GM12873 (cell line): ENCODE data around the gene ZDBF2.

Experiments
- TF ChIP-seq, protein P1 (sequence below): IDR thresholded peaks from 2 replicates; pipeline ENCODE4 v1.5.1; 2012; ENCODE audit warnings: low read depth, mild to moderate bottlenecking, moderate library complexity, low read length, control low read depth; ENCODE audit not compliant: insufficient read depth; ENCODE audit errors: missing control alignments

ZDBF2 gene

DNA sequence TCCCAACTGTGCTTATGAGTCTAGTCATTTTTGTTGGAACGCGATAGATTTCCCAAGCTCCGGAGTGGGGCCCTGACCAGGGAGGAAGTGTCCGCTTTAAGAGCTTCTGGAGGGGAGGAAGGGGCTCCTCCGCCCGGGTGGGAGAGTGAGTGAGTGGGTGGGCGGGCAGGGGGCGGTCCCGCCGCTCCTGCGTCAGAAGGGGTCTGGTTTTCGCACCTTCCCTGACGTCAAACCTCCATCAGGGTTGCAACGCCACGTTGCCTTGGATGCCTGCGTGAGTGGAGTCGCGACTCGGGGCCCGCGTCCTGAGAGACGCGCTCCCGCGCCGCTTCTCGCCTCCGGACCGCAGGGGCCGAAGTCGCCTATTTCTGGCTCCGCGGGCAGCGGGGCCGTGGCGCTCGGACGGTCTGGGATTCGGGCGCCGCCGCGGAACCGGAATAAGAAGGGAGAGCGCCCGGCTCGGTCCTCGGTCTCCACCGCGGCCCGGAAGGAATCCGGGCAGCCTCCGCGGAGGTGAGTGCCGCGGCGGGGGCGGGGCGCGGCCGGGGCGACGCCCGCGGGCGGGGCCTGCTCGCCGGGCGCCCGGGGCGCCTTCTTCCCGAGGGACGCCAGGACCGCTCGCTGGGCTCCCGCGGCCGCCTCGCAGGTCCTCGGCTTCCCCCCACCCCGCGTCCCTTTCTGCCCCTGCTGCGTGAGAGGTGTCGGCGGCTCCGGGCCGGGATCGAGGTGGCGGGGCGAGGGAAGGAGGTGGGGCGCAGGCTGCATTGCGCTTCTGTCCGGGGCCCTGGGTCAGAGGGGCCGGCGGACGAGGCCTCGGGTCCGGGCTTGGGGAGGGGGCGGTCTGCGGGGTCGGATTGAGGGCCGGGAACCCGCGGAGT, at the start of gene ZDBF2:
Gene ZDBF2, plus strand, starts transcription at position 230 of the 878 bp plus-strand sequence. CDS start 7,187 bp downstream, outside the sequence.
- TF ChIP-seq, protein P1, sequence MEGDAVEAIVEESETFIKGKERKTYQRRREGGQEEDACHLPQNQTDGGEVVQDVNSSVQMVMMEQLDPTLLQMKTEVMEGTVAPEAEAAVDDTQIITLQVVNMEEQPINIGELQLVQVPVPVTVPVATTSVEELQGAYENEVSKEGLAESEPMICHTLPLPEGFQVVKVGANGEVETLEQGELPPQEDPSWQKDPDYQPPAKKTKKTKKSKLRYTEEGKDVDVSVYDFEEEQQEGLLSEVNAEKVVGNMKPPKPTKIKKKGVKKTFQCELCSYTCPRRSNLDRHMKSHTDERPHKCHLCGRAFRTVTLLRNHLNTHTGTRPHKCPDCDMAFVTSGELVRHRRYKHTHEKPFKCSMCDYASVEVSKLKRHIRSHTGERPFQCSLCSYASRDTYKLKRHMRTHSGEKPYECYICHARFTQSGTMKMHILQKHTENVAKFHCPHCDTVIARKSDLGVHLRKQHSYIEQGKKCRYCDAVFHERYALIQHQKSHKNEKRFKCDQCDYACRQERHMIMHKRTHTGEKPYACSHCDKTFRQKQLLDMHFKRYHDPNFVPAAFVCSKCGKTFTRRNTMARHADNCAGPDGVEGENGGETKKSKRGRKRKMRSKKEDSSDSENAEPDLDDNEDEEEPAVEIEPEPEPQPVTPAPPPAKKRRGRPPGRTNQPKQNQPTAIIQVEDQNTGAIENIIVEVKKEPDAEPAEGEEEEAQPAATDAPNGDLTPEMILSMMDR, result no peak

DNA sequence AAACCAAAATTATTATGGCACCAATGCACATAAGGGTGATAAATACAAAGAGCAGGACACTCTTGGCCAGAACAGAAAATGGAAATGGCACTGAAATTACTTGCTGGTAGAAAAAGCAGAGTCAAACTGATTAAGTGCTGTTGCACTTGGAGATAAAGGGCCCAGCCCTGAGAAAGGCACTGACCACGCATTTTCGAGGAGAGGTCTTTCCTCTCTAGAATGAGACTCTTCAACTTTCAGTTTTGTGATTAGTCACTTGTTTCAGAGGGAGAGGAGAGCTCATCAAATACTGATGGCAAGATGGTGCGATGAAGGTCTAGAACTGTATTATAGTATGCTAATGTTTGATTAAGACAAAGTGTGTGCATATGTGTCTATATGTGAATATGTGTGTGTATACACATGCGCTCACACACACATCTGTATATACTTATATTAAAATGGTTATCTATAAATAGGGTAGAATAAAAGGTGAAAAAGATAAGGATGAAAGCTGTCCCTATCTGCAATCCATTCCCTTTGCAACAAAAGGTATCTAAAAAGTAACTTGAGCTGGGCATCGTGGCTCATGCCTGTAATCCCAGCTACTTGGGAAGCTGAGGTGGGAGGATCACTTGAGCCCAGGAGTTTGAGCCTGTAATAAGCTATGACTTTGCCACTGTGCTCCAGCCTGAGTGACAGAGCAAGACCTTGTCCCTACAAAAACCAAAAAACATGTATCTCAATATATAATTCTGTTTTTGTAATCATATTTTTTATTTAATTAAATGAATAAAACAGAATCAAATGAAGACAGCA, 48.8 kb upstream of the ZDBF2 start:
- TF ChIP-seq, protein P1, result no peak

DNA sequence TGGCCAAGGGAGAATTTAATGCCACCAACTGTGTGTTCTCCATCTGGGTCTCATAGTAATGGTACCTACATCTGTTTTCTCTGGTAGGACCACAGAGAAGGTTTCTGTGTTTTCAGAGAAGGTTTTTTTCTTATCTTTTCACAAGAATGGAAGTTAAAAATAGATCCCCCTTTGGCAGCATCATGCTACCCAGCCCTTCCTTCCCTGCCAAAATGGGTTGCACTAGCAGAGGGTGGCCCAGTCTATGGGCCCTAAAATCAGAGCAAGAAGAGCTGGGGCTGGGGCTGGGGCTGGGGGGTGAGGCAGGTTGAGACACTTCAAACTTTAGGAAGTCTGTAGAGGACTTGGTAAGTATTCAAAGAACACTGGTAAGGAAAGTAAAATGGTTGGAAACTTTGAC, 44.8 kb upstream of the ZDBF2 start:
- TF ChIP-seq, protein P1, result no peak

DNA sequence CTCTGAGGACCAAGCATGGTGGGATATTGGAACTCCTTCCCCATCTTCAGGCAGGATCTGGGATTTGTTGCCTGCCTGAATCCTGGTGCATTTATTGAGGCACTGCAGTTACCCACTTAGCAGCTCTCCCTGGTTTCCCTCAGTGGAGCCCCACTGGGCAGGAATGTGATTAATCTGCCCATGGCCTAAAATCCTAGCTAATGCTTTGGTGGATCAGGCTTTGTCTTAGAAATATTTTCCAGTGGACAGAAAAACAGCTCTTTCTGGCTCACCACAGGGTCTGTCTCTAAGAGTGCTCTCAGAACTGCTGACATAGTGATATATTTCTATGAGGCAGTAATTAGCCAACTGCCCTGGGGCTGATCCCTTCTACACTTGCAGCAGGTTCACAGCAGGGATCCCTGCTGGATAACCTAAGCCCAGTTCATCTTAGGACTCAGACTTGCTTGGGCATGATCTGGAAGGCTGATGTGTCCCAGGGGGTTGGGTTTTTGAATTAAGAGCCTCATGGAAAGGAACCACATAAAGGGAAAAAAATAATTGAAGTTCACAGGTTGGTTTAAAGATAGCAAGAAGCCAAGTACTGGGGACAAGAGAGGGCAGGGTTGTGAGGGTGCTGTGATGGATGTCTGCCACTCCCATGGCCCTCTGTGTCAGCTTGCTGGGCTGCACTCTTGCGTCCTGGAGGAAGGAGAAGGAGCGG, 44.3 kb upstream of the ZDBF2 start:
- TF ChIP-seq, protein P1, result no peak

DNA sequence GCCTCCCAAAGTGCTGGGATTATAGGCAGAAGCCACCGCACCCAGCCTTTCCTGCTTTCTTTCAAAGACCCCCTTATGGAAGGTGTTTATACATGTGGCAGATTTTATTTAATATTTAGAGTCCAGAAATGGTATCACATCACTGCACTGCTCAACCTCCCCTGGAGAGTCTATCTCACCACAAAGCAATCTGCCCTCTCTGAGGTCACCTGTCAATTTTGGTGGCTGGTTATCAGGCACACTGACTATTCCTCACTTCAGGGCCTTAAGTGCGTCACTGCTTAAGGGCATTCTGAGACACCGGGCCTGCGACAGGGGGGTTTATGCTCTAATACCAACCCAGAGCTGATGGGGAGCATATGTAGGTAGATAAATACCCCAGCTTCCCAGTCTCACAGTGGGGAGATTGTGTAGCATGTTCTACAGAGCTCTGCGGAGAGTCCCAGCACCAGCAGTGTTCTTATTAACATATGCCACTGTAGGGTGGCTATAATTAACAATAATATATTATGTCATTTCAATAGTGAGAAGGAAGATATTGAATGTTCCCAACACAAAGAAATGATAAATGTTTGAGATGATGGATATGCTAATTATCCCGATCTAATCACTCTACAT, 42.7 kb upstream of the ZDBF2 start:
- TF ChIP-seq, protein P1, result no peak

DNA sequence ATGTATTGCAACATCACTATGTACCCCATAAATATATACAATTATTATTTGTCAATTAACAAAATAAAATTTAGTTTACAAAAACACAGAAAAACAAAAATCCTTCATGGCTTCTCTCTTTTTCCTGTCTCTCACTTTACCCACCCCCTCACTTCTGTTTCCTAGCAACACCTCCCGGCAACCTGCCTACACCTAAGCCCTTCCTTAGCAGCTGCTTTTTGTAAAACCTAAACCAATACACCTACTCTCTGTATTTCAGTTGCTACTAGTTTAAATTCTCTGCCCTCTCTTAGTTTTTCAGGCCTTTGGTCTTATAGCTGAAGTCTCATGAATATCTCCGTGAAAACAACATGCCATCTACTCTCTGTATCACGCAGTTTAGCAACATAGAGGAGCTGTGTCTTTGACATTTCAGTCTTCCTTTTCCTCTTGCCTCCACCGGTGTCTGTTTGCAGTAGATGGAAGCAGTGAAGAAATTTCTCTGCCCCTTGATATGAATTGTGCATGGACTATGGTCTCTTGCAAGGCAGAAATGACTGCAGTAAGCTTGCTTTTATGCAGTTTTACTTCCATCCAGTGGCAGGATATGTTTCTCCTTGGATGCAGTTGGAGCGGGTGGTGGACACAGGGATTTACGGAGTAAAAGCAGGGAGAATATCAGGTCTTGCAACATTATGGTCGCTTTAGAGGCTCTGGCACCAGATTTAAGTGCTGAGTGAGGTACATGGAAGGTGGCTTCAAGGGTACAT, 42.0 kb upstream of the ZDBF2 start:
- TF ChIP-seq, protein P1, result no peak
